ENCODE measurements around the gene DNAH9. TPM values are rescaled to one million over a fixed set of nuclear protein-coding genes. Genes with fewer than 3 reads are reported as not detected.

Gene DNAH9, protein sequence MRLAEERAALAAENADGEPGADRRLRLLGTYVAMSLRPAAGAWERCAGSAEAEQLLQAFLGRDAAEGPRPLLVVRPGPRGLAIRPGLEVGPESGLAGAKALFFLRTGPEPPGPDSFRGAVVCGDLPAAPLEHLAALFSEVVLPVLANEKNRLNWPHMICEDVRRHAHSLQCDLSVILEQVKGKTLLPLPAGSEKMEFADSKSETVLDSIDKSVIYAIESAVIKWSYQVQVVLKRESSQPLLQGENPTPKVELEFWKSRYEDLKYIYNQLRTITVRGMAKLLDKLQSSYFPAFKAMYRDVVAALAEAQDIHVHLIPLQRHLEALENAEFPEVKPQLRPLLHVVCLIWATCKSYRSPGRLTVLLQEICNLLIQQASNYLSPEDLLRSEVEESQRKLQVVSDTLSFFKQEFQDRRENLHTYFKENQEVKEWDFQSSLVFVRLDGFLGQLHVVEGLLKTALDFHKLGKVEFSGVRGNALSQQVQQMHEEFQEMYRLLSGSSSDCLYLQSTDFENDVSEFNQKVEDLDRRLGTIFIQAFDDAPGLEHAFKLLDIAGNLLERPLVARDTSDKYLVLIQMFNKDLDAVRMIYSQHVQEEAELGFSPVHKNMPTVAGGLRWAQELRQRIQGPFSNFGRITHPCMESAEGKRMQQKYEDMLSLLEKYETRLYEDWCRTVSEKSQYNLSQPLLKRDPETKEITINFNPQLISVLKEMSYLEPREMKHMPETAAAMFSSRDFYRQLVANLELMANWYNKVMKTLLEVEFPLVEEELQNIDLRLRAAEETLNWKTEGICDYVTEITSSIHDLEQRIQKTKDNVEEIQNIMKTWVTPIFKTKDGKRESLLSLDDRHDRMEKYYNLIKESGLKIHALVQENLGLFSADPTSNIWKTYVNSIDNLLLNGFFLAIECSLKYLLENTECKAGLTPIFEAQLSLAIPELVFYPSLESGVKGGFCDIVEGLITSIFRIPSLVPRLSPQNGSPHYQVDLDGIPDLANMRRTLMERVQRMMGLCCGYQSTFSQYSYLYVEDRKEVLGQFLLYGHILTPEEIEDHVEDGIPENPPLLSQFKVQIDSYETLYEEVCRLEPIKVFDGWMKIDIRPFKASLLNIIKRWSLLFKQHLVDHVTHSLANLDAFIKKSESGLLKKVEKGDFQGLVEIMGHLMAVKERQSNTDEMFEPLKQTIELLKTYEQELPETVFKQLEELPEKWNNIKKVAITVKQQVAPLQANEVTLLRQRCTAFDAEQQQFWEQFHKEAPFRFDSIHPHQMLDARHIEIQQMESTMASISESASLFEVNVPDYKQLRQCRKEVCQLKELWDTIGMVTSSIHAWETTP (N-terminal part only)
- total RNA-seq (0.18 TPM), polyA plus RNA-seq (ENCODE audit: insufficient read depth in 1 of 8, insufficient read length in 8 of 8, low replicate concordance in 1 of 8) (under 1 TPM; 0.30 to 0.94 (median 0.52) TPM)
- long read RNA-seq, donor 1, result 0 reads
- long read RNA-seq, donor 2, result 0 reads
- long read RNA-seq, donor 3, result 0 reads
- long read RNA-seq, donor 4, result 0 reads
- long read RNA-seq, donor 5, partial matches to known transcripts, result 0 of 1 reads
- long read RNA-seq, donor 5, other reads (novel, unspliced or antisense), result 0 of 1 reads
- long read RNA-seq, donor 6, result 0 reads
- long read RNA-seq, donor 7, result 0 reads
- long read RNA-seq, donor 8, result 0 reads
- long read RNA-seq, donor 9, result 0 reads
- long read RNA-seq, donor 10, result 0 reads
- long read RNA-seq, donor 11, result 0 reads

DNA sequence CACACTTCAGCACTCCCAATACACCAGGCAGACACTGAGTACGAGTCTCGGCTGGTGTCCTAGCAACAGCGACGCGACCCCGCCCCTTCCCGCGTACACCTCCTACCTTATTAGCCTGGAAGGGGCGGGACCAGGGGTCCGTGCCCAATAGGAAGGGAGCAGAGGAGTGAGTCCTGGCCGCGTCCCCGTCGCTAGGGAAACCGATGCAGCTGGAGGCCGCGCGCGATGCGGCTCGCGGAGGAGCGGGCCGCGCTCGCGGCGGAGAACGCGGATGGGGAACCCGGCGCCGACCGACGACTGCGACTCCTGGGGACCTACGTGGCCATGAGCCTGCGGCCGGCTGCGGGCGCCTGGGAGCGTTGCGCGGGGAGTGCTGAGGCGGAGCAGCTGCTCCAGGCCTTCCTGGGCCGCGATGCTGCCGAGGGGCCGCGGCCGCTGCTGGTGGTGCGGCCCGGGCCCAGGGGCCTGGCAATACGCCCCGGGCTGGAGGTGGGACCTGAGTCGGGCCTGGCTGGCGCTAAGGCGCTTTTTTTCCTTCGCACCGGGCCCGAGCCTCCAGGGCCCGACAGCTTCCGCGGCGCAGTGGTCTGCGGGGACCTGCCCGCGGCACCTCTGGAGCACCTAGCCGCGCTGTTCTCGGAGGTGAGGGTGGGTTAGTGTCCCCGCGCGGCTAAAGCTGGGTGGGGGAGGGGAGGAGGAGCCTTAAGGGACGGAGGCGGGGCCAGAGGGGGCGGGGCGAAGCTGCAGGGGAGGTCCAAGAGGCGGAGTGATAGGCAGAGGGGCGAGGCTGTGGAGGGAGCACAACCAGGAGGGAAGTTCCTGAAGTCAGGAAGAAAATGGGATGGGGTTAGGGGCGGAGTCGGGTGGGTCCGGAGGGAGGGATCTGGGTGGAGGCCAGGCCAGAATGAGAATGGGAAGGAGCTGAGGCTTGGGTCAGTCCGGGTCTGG, at the start of gene DNAH9:
Gene DNAH9 (plus strand): TSS at position 197 of the 948 bp plus-strand sequence. CDS start 29 bp downstream, at position 226.
- H3K4me1 ChIP-seq (ENCODE audit: control insufficient read depth, insufficient read depth, low read length), result peaks cover 10% of the 10 kb centered on the region
- 1% methylated on average over 64 of the region's 84 CpGs for WGBS (ENCODE audit: insufficient coverage)
- no peaks in the 10 kb centered on the region for H3K36me3 ChIP-seq (ENCODE audit: control insufficient read depth, insufficient read depth, low read length)
- peak within 1 kb of the TSS; percentile 42 for H3K27ac ChIP-seq (ENCODE audit: low read length)
- H3K27me3 ChIP-seq (ENCODE audit: control insufficient read depth, insufficient read depth, low read length), result peaks cover 28% of the 10 kb centered on the region
- peak within 1 kb of the TSS; percentile 47 for H3K4me3 ChIP-seq (ENCODE audit: low read length)
- DNase-seq, result peak; percentile 98
- no peaks in the 10 kb centered on the region for H3K9me3 ChIP-seq (replicated peaks; ENCODE audit: control insufficient read depth, low read depth, low read length)

GRCh38 chr17:11550431-11550830, 47.8 kb upstream of the DNAH9 start:
- no peak for DNase-seq
- Histone ChIP-seq H3K9me3 (replicated peaks; ENCODE audit: control insufficient read depth, low read depth, low read length) (no peaks in the 10 kb centered on the region), H3K4me3 (ENCODE audit: low read length) (no peak overlapping the region), H3K27me3 (ENCODE audit: control insufficient read depth, insufficient read depth, low read length) (peaks cover 2% of the 10 kb centered on the region), H3K27ac (ENCODE audit: low read length) (no peak overlapping the region), H3K4me1 (ENCODE audit: control insufficient read depth, insufficient read depth, low read length) (no peaks in the 10 kb centered on the region), H3K36me3 (ENCODE audit: control insufficient read depth, insufficient read depth, low read length) (no peaks in the 10 kb centered on the region)
- WGBS (ENCODE audit: insufficient coverage), result 83% methylated on average over 2 of the region's 2 CpGs

- H3K4me1 ChIP-seq (ENCODE audit: control insufficient read depth, insufficient read depth, low read length), result no peaks in the 10 kb centered on the region
- H3K36me3 ChIP-seq (ENCODE audit: control insufficient read depth, insufficient read depth, low read length), result no peaks in the 10 kb centered on the region
- no peaks in the 10 kb centered on the region for H3K9me3 ChIP-seq (replicated peaks; ENCODE audit: control insufficient read depth, low read depth, low read length)
- H3K4me3 ChIP-seq (ENCODE audit: low read length), result no peak overlapping the region
- no peak overlapping the region for H3K27ac ChIP-seq (ENCODE audit: low read length)
- WGBS (ENCODE audit: insufficient coverage), result 78% methylated on average over 3 of the region's 6 CpGs
- peaks cover 6% of the 10 kb centered on the region for H3K27me3 ChIP-seq (ENCODE audit: control insufficient read depth, insufficient read depth, low read length)
- no peak for DNase-seq
Observed at GRCh38 chr17:11551442-11551841, 46.8 kb upstream of the DNAH9 start.

DNA sequence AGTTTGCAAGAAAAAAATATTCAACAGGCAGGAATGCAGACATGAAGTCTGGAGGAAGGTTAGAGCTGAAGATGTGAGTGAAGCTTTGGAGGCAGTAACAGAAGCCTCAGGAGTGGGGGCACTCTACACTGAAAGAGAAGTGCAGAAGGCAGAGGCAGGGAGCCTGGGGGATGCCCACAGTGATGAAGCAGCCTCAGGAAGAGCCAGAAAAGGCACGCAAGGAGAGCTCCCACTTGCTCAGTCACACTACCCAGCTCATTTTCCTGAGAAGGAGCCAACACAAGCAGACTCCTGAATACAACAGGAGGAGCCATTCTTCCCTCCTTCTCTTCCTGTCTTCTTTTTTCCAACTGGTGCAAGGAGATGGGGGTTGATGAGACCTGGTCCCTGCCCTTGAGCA, 45.1 kb upstream of the DNAH9 start:
- H3K4me1 ChIP-seq (ENCODE audit: control insufficient read depth, insufficient read depth, low read length), result peaks cover 2% of the 10 kb centered on the region

GRCh38 chr17:11554042-11554441, 44.2 kb upstream of the DNAH9 start:
- Histone ChIP-seq H3K36me3 (ENCODE audit: control insufficient read depth, insufficient read depth, low read length) (no peaks in the 10 kb centered on the region), H3K9me3 (replicated peaks; ENCODE audit: control insufficient read depth, low read depth, low read length) (no peaks in the 10 kb centered on the region), H3K4me3 (ENCODE audit: low read length) (no peak overlapping the region), H3K27ac (ENCODE audit: low read length) (no peak overlapping the region), H3K4me1 (ENCODE audit: control insufficient read depth, insufficient read depth, low read length) (peaks cover 5% of the 10 kb centered on the region), H3K27me3 (ENCODE audit: control insufficient read depth, insufficient read depth, low read length) (peaks cover 9% of the 10 kb centered on the region)
- DNase-seq, result no peak
- WGBS (ENCODE audit: insufficient coverage), result 80% methylated on average over 1 of the region's 1 CpG

More for the DNA sequence above, 45.1 kb upstream of the DNAH9 start:
- no peak overlapping the region for H3K4me3 ChIP-seq (ENCODE audit: low read length)
- peaks cover 6% of the 10 kb centered on the region for H3K27me3 ChIP-seq (ENCODE audit: control insufficient read depth, insufficient read depth, low read length)
- WGBS (ENCODE audit: insufficient coverage), result no CpG with 5 or more reads among the region's 1 CpG
- H3K27ac ChIP-seq (ENCODE audit: low read length), result no peak overlapping the region
- no peak for DNase-seq
- H3K9me3 ChIP-seq (replicated peaks; ENCODE audit: control insufficient read depth, low read depth, low read length), result no peaks in the 10 kb centered on the region
- H3K36me3 ChIP-seq (ENCODE audit: control insufficient read depth, insufficient read depth, low read length), result no peaks in the 10 kb centered on the region

DNA sequence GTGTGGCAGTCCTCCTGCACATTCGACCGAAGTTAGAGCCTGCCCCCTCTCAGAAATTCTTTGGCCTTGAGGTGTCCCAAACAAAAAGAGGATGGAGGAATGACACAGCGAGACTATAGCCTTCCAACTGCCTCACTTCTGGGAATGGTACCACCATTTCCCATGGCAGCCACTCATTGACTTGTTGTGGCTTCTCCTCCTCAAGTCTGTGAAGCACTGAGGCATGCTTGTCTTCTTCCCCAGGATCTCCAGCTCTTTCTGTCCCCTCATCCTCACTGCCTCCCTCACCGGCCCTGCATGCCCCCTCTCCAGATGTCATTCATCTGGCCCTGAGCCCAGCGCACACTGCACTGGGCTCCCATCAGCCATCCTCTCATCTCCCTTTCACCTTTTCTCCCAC, 43.7 kb upstream of the DNAH9 start:
- Histone ChIP-seq H3K27me3 (ENCODE audit: control insufficient read depth, insufficient read depth, low read length) (peaks cover 9% of the 10 kb centered on the region), H3K4me3 (ENCODE audit: low read length) (no peak overlapping the region), H3K36me3 (ENCODE audit: control insufficient read depth, insufficient read depth, low read length) (no peaks in the 10 kb centered on the region), H3K4me1 (ENCODE audit: control insufficient read depth, insufficient read depth, low read length) (peaks cover 5% of the 10 kb centered on the region), H3K9me3 (replicated peaks; ENCODE audit: control insufficient read depth, low read depth, low read length) (no peaks in the 10 kb centered on the region), H3K27ac (ENCODE audit: low read length) (no peak overlapping the region)
- DNase-seq, result no peak
- 79% methylated on average over 3 of the region's 5 CpGs for WGBS (ENCODE audit: insufficient coverage)

DNA sequence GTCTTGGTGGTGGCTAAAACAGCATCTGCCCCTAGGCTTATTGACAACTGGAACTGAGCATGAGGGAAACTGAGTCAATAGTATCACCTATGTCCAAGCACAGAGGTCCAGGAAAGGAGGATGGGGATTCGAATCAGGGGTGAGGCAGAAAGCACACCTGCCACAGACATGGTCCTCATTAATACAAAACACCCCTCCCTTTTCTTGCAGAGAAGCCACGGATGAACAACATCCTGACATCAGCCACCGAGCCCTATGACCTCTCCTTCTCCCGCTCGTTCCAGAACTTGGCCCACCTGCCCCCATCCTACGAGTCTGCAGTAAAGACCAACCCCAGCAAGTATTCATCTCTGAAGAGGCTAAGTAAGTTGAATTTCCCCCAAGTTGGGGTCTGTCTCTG, 42.7 kb upstream of the DNAH9 start:
- WGBS (ENCODE audit: insufficient coverage), result 67% methylated on average over 1 of the region's 6 CpGs

DNA sequence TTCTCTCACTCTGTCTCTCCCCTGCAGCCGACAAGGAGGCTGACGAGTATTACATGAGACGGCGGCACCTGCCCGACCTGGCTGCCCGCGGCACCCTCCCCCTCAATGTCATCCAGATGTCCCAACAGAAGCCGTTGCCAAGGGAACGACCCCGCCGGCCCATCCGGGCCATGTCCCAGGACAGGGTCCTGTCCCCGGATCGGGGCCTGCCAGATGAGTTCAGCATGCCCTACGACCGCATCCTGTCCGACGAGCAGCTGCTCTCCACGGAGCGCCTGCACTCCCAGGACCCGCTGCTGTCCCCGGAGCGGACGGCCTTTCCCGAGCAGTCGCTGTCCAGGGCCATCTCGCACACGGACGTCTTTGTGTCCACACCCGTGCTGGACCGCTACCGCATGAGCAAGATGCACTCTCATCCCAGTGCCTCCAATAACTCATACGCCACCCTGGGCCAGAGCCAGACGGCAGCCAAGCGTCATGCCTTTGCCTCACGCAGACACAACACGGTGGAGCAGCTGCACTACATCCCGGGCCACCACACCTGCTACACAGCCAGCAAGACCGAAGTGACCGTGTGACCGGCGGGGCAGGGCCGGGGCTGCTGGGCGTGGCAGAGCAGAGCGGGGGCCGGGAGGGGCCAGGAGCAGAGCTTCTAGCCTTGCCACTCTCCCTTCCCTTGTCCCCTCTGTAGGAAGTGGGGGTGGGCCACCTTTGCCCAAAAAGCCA, 40.4 kb upstream of the DNAH9 start:
- Histone ChIP-seq H3K27ac (ENCODE audit: low read length) (no peak overlapping the region), H3K27me3 (ENCODE audit: control insufficient read depth, insufficient read depth, low read length) (peaks cover 15% of the 10 kb centered on the region), H3K9me3 (replicated peaks; ENCODE audit: control insufficient read depth, low read depth, low read length) (no peaks in the 10 kb centered on the region), H3K4me1 (ENCODE audit: control insufficient read depth, insufficient read depth, low read length) (peaks cover 8% of the 10 kb centered on the region), H3K36me3 (ENCODE audit: control insufficient read depth, insufficient read depth, low read length) (no peaks in the 10 kb centered on the region), H3K4me3 (ENCODE audit: low read length) (no peak overlapping the region)
- DNase-seq, result peak; percentile 32
- WGBS (ENCODE audit: insufficient coverage), result 68% methylated on average over 35 of the region's 46 CpGs

More for the DNA sequence above, 42.7 kb upstream of the DNAH9 start:
- no peak overlapping the region for H3K4me3 ChIP-seq (ENCODE audit: low read length)
- H3K27ac ChIP-seq (ENCODE audit: low read length), result no peak overlapping the region
- H3K36me3 ChIP-seq (ENCODE audit: control insufficient read depth, insufficient read depth, low read length), result no peaks in the 10 kb centered on the region
- H3K4me1 ChIP-seq (ENCODE audit: control insufficient read depth, insufficient read depth, low read length), result peaks cover 5% of the 10 kb centered on the region
- no peaks in the 10 kb centered on the region for H3K9me3 ChIP-seq (replicated peaks; ENCODE audit: control insufficient read depth, low read depth, low read length)
- no peak for DNase-seq
- peaks cover 9% of the 10 kb centered on the region for H3K27me3 ChIP-seq (ENCODE audit: control insufficient read depth, insufficient read depth, low read length)
